SK-N-MC (cell line): ENCODE data around the gene MED31.

Experiments used
- EZH2 ChIP-seq: fragments of 200-600 bp; sonication (generic); IDR thresholded peaks from one replicate; pipeline ENCODE4 v1.6.1; 2017; ENCODE audit warnings: antibody characterized with exemption
- POLR2AphosphoS5 ChIP-seq: IDR thresholded peaks from 2 replicates; pipeline ENCODE4 v1.6.1; 2012; ENCODE audit warnings: mild to moderate bottlenecking, low read depth, low read length, borderline replicate concordance

GRCh38 chr17:6683730-6684459 is 32.5 kb upstream of the MED31 start:
- no peak for TF ChIP-seq POLR2AphosphoS5
- no peak for TF ChIP-seq EZH2
